Testis (tissue), 2 donors: ENCODE data around the gene SHF.

ENCODE experiments used
- POLR2A ChIP-seq: fragments of 450-650 bp; IDR thresholded peaks from one replicate; pipeline ENCODE4 v1.6.1; 2017; ENCODE audit warnings: antibody characterized with exemption, mild to moderate bottlenecking, moderate library complexity
- TF ChIP-seq, protein P1 (sequence below), 3 experiments: fragments of 450-650 bp in 2 of 3; fragments of 200-600 bp in 1 of 3; sonication (generic) in 1 of 3; IDR thresholded peaks; one replicate each; pipeline ENCODE4 v1.5.1; 2016 to 2019; ENCODE audit warnings: antibody characterized with exemption in 3 of 3, mild to moderate bottlenecking in 2 of 3, moderate library complexity in 1 of 3

DNA sequence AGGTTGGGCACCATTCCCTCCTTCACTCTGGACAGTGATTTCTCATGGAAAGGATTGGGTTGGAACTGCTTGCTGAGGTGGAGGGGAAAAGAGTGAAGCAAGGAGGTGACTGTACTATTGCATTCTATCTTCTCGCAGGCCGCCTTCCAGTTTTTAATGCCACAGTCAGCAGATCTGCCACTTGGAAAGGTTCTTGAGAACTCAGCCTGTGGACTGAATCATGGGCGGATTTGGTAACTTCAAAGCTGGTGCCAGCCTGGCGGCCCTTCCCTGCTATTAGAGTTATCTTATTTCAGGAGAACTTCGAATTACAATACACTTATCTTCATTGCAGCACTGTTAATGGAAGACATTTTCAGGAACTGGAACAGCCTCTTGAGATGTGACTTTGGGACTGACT lies 41.2 kb upstream of the SHF start:
- TF ChIP-seq, protein P1, sequence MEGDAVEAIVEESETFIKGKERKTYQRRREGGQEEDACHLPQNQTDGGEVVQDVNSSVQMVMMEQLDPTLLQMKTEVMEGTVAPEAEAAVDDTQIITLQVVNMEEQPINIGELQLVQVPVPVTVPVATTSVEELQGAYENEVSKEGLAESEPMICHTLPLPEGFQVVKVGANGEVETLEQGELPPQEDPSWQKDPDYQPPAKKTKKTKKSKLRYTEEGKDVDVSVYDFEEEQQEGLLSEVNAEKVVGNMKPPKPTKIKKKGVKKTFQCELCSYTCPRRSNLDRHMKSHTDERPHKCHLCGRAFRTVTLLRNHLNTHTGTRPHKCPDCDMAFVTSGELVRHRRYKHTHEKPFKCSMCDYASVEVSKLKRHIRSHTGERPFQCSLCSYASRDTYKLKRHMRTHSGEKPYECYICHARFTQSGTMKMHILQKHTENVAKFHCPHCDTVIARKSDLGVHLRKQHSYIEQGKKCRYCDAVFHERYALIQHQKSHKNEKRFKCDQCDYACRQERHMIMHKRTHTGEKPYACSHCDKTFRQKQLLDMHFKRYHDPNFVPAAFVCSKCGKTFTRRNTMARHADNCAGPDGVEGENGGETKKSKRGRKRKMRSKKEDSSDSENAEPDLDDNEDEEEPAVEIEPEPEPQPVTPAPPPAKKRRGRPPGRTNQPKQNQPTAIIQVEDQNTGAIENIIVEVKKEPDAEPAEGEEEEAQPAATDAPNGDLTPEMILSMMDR (IDR thresholded peaks at IDR 0.05): no peak
- TF ChIP-seq POLR2A: no peak
